Fibroblast of lung (primary cell): ENCODE results near the gene TRPM4. TPM values are rescaled to one million over a fixed set of nuclear protein-coding genes. Genes with fewer than 3 reads are reported as not detected.

Experiments
- DNase-seq, 2 donors: peaks; one replicate each; pipeline versions ENCODE4 v3.0.0 to v3.0.0-alpha.2; 2010; ENCODE audit warnings: low read depth in 2 of 2
- H2AFZ ChIP-seq: 2 replicates; pipeline ENCODE4 v1.5.1; 2012; ENCODE audit warnings: low read length, control low read depth, inconsistent platforms
- H3K27ac ChIP-seq: 2 replicates; pipeline ENCODE4 v1.5.1; 2011; ENCODE audit warnings: low read length, control low read depth; ENCODE audit not compliant: insufficient read depth
- H3K27me3 ChIP-seq: 2 replicates; pipeline ENCODE4 v1.5.1; 2011; ENCODE audit warnings: mild to moderate bottlenecking, low read length; ENCODE audit not compliant: control insufficient read depth, insufficient read depth
- H3K36me3 ChIP-seq: 2 replicates; pipeline ENCODE4 v1.5.1; 2011; ENCODE audit warnings: low read length; ENCODE audit not compliant: control insufficient read depth, insufficient read depth
- H3K4me1 ChIP-seq: 2 replicates; pipeline ENCODE4 v1.5.1; 2011; ENCODE audit warnings: low read length; ENCODE audit not compliant: control insufficient read depth, insufficient read depth; ENCODE audit errors: extremely low read depth
- H3K4me2 ChIP-seq: 2 replicates; pipeline ENCODE4 v1.5.1; 2011; ENCODE audit warnings: low read length, control low read depth; ENCODE audit not compliant: insufficient read depth; ENCODE audit errors: extremely low read depth
- H3K4me3 ChIP-seq, 4 experiments: fragments of 200-600 bp in 1 of 4; sonication (generic) in 1 of 4; replicated peaks in 1 of 4; 2 replicates each; pipeline ENCODE4 v1.5.1; 2011 to 2016; ENCODE audit warnings: low read length in 4 of 4, low read depth in 3 of 4, mild to moderate bottlenecking in 3 of 4, control low read depth in 2 of 4, inconsistent platforms in 1 of 4, mixed read lengths in 1 of 4; ENCODE audit not compliant: insufficient read depth in 1 of 4; ENCODE audit errors: control extremely low read depth in 1 of 4
- H3K79me2 ChIP-seq: 2 replicates; pipeline ENCODE4 v1.5.1; 2012; ENCODE audit warnings: mild to moderate bottlenecking, low read length, inconsistent platforms; ENCODE audit not compliant: control insufficient read depth, insufficient read depth
- H3K9ac ChIP-seq: 2 replicates; pipeline ENCODE4 v1.5.1; 2011; ENCODE audit warnings: mild to moderate bottlenecking, low read length, control low read depth; ENCODE audit not compliant: insufficient read depth
- H3K9me3 ChIP-seq: 2 replicates; pipeline ENCODE4 v1.5.1; 2012; ENCODE audit warnings: low read depth, low read length; ENCODE audit not compliant: control insufficient read depth, insufficient read depth
- H4K20me1 ChIP-seq: 2 replicates; pipeline ENCODE4 v1.5.1; 2011; ENCODE audit warnings: low read length; ENCODE audit not compliant: control insufficient read depth, insufficient read depth; ENCODE audit errors: extremely low read depth
- EZH2 ChIP-seq: IDR thresholded peaks from 2 replicates; pipeline ENCODE4 v1.5.1; 2012; ENCODE audit warnings: low read length, control low read depth, mild to moderate bottlenecking; ENCODE audit errors: missing control alignments
- polyA plus RNA-seq, 2 donors: library from polyadenylated mRNA; depleted of rRNA in 1 of 2; stranded (reverse) in 1 of 2; unstranded in 1 of 2; fragments of >200 nt; gene quantifications; 2 replicates each; pipeline ENCODE4 v1.2.1, GENCODE V29; 2011 to 2012; ENCODE audit warnings: missing spikeins in 1 of 2
- total RNA-seq: library from RNA; depleted of rRNA; stranded (reverse); fragments of >200 nt; gene quantifications from 2 replicates; pipeline ENCODE4 v1.2.1, GENCODE V29; 2014
- TF ChIP-seq, protein P1 (sequence below), 2 donors: IDR thresholded peaks in 1 of 2; conservative IDR thresholded peaks in 1 of 2; 1 replicate in 1 of 2; 2 replicates in 1 of 2; pipeline ENCODE4 v1.5.1; 2011 to 2012; ENCODE audit warnings: low read length in 2 of 2, control low read depth in 1 of 2, inconsistent platforms in 1 of 2, low read depth in 1 of 2, mild to moderate bottlenecking in 1 of 2

The TRPM4 gene
- total and polyA plus RNA-seq, 2 donors (not counting 1 experiment from before 2014, with no cell fraction given), result 6.7 to 18.7 TPM

DNA sequence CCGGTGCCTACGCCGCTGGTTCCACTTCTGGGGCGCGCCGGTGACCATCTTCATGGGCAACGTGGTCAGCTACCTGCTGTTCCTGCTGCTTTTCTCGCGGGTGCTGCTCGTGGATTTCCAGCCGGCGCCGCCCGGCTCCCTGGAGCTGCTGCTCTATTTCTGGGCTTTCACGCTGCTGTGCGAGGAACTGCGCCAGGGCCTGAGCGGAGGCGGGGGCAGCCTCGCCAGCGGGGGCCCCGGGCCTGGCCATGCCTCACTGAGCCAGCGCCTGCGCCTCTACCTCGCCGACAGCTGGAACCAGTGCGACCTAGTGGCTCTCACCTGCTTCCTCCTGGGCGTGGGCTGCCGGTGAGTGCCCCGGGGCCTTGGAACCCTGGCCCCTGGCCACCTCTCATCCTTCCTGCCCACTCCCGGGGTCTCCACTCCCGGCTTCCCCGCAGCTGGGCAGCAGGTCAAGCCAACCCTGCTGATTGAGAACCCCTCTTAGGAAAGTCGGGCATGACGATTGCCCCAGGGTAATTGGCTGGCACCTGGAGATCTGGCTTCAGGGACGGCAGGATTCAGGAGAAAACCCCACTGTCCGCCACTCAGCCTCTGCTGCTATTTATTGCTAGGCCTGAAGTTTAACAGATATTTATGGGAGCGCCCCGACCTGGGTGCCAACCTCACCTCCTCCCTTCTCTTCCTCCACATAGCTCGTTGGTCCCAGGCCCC is 39.1 kb downstream of the TRPM4 start:
- Histone ChIP-seq H3K79me2 (no peaks in the 10 kb centered on the region), H3K9me3 (no peaks in the 10 kb centered on the region), H3K4me2 (no peak overlapping the region), H2AFZ (no peak overlapping the region), H3K9ac (no peak overlapping the region), H3K36me3 (peaks cover 6% of the 10 kb centered on the region), H3K27ac (no peak overlapping the region), H3K4me1 (no peaks in the 10 kb centered on the region), H4K20me1 (no peaks in the 10 kb centered on the region), H3K4me3 (no peak overlapping the region), H3K27me3 (no peaks in the 10 kb centered on the region)
- peak in 1 of 2 donors; percentile 14 for DNase-seq
- TF ChIP-seq, protein P1, sequence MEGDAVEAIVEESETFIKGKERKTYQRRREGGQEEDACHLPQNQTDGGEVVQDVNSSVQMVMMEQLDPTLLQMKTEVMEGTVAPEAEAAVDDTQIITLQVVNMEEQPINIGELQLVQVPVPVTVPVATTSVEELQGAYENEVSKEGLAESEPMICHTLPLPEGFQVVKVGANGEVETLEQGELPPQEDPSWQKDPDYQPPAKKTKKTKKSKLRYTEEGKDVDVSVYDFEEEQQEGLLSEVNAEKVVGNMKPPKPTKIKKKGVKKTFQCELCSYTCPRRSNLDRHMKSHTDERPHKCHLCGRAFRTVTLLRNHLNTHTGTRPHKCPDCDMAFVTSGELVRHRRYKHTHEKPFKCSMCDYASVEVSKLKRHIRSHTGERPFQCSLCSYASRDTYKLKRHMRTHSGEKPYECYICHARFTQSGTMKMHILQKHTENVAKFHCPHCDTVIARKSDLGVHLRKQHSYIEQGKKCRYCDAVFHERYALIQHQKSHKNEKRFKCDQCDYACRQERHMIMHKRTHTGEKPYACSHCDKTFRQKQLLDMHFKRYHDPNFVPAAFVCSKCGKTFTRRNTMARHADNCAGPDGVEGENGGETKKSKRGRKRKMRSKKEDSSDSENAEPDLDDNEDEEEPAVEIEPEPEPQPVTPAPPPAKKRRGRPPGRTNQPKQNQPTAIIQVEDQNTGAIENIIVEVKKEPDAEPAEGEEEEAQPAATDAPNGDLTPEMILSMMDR (conservative IDR thresholded peaks at IDR 0.05 in 1 of 2, IDR thresholded peaks at IDR 0.05 in 1 of 2; ENCODE audit: low read depth in 1 of 2, low read length in 2 of 2), result no peak
- no peak for TF ChIP-seq EZH2

DNA sequence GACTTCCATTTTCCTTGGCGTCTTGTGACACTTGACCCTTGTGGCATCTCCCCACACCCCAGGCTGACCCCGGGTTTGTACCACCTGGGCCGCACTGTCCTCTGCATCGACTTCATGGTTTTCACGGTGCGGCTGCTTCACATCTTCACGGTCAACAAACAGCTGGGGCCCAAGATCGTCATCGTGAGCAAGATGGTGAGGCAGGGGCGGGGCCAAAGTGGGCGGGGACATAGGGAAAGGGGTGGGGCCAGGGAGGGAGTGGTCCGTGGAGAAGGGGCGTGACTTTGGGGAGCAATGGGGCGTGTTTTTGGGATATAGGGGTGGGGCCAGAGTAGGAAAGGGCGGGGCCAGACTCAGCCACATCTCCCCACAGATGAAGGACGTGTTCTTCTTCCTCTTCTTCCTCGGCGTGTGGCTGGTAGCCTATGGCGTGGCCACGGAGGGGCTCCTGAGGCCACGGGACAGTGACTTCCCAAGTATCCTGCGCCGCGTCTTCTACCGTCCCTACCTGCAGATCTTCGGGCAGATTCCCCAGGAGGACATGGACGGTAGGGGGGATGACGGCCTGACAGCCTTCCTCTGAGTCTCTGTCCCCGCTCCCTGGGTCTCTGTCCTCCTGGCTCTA is 42.8 kb downstream of the TRPM4 start:
- Histone ChIP-seq H3K79me2 (no peaks in the 10 kb centered on the region), H3K4me1 (no peaks in the 10 kb centered on the region), H3K36me3 (peaks cover 8% of the 10 kb centered on the region), H3K27me3 (no peaks in the 10 kb centered on the region), H3K4me2 (no peak overlapping the region), H3K4me3 (no peak overlapping the region), H3K9me3 (no peaks in the 10 kb centered on the region), H2AFZ (no peak overlapping the region), H3K9ac (no peak overlapping the region), H4K20me1 (no peaks in the 10 kb centered on the region), H3K27ac (no peak overlapping the region)
- TF ChIP-seq EZH2, result no peak
- TF ChIP-seq, protein P1 (conservative IDR thresholded peaks at IDR 0.05 in 1 of 2, IDR thresholded peaks at IDR 0.05 in 1 of 2; ENCODE audit: low read depth in 1 of 2, low read length in 2 of 2), result no peak
- DNase-seq, result no peak

GRCh38 chr19:49201042-49201441 is 43.5 kb downstream of the TRPM4 start:
- TF ChIP-seq, protein P1 (conservative IDR thresholded peaks at IDR 0.05 in 1 of 2, IDR thresholded peaks at IDR 0.05 in 1 of 2; ENCODE audit: low read depth in 1 of 2, low read length in 2 of 2), result no peak

More at GRCh38 chr19:49201042-49201441, 43.5 kb downstream of the TRPM4 start:
- no peaks in the 10 kb centered on the region for H3K27me3 ChIP-seq
- H2AFZ ChIP-seq, result no peak overlapping the region
- no peaks in the 10 kb centered on the region for H4K20me1 ChIP-seq
- no peak overlapping the region for H3K4me3 ChIP-seq
- no peaks in the 10 kb centered on the region for H3K79me2 ChIP-seq
- H3K4me1 ChIP-seq, result no peaks in the 10 kb centered on the region
- peaks cover 8% of the 10 kb centered on the region for H3K36me3 ChIP-seq
- no peaks in the 10 kb centered on the region for H3K9me3 ChIP-seq
- H3K4me2 ChIP-seq, result no peak overlapping the region
- no peak for DNase-seq
- H3K9ac ChIP-seq, result no peak overlapping the region
- H3K27ac ChIP-seq, result no peak overlapping the region
